GM10847 (cell line): ENCODE data around the gene ARMC6.

ENCODE experiments used
- POLR2A ChIP-seq: IDR thresholded peaks from 2 replicates; pipeline ENCODE4 v1.6.1; 2011; ENCODE audit not compliant: insufficient read length; ENCODE audit errors: extremely low read depth

The ARMC6 gene

DNA sequence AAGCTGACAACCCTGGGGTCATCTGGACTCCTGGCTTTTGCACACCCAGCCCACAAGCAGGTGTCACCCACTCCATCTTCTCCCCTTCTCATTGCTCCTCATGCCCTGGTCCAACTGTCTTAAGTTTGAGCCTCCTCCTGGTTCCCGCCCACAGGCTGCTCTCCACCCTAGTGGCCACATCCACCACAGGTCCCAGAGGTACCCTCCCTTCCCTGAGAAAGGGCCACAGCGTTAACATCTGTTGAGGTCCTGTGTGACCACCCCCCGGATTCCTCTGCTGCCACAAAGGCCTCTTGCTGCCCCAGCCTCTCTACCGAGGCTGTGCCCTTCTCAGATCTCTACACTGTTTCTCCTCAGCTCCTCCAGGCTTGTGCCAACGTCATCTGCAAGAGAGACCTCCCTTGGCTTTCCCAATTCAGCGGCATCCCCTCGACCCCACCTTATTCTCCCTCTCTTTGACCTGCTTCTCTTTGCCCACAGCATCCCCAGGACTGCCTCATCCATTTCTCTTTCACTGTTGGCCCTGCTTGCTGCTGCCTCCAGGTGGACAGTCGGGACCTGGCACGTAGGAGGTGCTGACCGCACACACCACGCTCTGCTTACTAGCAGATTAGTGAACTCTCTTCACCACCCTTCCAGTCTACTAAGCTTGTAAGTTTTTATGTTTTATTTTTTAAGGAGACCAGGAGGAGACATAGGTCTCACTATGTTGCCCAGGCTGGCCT lies 33.3 kb upstream of the ARMC6 start:
- TF ChIP-seq POLR2A = no peak

DNA sequence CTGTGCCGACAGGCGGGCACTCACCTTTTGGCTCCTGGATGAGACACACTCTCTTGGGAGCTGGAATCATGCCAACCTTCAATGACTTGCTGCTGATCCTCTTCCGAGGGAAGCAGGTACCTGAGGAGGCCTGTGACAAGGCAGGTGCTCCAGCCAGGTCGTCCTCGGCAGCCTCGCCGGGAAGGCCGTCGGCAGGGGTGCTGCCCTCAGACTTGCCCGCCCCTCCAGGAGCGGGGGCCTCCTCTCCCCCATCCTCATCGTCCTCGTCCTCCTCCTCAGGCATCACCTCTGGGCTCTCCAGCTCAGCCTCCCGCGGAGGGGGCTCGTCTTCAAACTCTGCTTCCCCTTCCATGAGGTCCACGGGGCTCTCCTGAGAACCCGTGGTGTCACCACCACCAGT lies 29.3 kb upstream of the ARMC6 start:
- no peak for TF ChIP-seq POLR2A

DNA sequence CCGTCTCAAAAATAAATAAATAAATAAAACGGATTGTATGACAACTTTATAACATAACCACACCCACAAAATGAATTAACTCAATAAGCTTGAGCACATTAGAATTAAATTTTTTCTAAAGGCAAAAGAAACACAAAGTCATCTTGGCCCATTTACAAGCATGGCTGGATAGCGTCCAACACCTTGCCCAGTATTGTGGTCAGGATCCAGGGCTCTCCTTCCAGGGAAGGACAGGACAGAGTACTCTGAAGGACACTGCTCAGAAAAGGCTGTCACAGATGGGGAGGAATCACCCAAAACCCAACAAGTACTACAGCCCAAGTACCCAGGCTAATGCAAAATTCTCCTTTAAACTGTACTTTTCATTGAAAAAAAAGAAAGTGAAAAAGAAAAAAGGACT lies 27.2 kb upstream of the ARMC6 start:
- TF ChIP-seq POLR2A = no peak

DNA sequence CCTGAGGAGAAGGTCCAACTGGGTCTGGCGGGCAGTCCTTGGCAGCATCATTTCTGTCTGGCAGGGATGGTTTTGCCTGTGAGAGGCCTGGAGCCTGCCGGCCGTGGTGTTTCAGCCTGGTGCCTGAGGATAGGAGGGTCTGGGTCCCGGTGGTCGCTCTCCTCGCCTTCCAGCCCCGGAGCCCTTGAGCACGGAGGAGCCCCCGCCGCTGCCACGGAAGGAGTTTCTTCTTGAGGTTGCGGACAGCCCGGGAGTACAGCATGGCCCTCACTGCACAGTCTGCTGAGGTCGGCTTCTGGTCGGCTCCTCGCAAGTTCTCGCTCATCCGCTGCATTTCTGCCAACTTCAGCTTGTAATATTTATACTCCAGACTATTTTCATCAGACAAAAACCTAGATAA lies 23.5 kb upstream of the ARMC6 start:
- no peak for TF ChIP-seq POLR2A

DNA sequence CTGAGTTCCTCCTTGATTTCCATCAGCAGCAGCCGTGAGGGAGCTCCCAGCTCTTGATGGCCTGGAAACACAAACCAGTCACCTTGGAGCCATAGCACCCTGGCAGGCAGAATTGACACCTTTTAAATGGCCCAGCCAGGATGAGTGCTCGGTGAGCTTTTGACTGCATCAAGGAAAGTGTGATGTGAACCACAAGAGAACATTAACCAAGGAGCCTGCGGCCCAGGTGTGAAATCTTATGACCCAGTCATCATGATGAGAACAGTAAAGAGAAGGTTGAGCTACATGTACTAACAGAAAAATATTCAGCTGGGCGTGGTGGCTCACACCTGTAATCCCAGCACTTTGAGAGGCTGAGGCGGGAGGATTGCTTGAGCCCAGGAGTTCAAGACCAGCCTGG lies 22.9 kb upstream of the ARMC6 start:
- TF ChIP-seq POLR2A = no peak

DNA sequence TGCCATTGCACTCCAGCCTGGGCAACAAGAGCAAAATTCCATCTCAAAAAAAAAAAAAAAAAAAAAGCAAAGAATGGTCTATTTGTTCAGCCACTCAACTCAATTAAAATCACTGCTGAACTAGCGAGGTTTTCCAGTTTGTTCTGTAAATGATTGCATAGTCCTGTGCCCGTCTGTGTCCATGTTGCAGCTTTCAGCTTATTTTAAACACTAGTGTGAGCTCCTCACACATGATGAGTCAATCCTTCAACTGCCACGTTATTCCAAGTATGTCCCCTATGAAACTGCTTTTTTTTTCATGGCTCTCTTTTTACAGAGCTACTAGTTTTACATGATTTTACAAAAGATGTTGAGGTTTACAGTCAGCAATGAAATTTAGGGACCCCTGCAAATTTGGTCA lies 12.3 kb upstream of the ARMC6 start:
- TF ChIP-seq POLR2A = no peak

DNA sequence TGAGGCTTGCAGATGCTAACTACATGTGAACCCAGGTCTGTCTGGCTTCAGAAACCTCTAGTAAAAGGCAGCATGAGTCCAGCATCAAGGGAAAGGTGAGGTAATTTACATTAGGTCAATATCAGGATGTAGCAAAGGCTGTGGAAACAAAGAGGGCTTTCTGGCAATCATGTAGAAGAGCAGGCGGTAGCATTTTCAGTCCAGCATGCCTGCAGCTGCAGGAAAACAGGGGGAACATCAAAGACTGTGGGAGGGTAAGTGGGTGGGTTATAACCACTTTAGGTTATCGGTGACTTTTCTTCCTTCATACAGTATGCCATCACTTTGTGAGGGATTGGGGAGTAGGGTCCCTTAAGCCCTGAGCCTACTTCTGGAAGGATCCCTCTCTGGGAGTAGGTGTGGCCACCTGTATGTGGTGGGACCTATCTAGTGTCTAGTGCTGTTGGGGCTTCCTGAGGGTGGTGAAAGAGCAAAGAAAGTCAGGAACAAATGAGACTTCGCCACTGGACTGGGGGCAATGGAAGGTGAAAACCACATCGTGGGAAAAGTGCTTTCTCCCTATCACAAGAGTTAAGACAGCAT lies 10.9 kb upstream of the ARMC6 start:
- no peak for TF ChIP-seq POLR2A

DNA sequence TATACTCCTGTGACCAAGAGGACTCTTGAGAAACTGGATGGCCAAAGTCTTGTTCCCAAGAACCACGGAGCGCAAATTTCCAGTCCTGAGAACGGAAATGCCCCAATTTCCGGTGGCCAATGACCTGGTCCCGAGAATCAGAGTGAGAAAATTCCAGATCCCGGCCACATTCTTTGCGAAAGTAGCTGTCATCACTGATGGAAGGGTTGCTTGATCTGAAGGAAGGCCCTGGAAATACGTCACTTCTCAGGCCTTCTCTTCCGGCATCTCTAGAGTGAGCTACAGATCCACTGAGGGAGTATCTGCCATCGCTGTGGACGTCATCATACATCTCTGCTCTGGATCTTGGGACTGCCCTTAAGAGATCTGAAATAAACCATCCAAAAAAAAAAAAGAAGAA lies 7.5 kb upstream of the ARMC6 start:
- TF ChIP-seq POLR2A = no peak

DNA sequence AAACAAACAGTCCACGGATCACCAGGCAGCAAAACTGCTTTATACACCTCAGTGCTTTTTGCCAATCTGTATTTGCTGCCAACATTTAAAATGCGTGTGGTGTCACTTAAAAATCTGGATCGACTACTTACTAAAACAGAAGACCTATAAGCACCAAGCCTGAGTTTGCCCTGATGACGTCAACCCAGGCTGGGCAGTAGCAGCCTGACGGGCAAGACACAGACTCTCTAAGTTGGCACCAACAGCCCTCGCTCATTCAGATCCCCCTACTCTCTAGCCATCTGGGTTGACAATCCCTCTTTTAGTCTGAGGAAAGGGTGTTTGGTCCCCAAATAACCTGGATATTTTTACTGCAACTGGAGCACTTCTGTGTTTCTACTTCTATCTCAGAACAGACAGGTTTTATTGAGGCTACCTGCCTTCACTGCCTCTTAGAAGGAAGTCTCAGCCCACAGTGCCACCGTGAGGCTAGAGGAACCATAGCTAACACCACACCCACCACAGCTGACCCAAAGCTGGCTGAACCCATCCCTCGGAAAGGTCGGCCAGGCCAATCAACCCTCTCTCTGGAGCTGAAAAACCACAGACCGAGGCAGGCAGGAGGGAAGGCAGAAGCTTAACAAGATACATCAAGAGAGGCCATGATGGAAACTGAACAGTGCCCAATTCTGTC lies 7.0 kb upstream of the ARMC6 start:
- TF ChIP-seq POLR2A = no peak

DNA sequence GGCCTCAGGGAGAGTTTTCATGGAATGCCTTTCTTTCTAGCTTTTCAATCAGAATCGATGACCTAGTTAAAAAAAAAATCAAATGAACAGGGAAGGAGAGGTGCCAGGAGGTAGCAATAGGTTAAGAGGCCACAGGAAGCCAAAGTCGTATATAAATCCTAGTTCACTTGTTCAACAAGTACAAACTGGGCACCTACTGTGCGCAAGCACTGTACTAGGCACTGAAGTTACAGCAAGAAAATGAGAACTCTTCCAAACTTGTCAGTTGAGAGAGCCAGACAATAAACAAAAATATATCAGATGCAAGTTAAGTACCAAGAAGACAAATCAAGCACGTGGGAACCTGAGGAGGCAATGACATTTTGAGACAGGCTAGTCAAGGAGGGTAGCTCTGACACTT lies 6.2 kb upstream of the ARMC6 start:
- no peak for TF ChIP-seq POLR2A

DNA sequence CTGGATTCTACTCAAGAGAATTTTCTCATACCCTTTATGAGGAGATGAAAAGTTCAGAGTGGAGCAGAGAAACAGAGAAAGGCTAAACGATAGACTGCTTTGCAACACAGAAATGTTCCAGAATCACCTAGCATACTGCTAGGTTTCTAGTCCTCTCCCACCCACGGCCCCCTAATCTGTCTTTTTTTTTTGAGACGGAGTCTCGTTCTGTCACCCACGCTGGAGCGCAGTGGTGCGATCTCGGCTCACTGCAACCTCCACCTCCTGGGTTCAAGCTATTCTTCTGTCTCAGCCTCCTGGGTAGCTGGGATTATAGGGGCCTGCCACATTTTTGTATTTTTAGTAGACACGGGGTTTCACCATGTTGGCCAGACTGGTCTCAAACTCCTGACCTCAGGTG lies 4.9 kb upstream of the ARMC6 start:
- no peak for TF ChIP-seq POLR2A

DNA sequence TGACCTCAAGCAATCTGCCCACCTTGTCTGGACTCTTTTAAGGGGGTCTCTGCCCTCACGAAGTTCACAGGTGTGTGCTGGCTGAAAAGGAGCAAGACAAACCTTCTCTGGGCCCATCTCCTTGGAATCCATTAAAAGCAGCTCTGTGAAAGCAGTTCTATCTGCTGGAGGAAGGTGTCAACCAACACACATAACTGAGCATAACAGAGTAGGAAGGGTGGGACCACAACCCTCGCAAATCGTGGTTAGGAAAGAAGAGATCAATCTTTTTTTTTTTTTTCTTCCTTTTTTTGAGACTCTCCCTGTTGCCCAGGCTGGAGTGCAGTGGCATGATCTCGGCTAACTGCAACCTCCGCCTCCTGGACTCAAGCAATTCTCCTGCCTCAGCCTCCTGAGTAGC lies 1.5 kb upstream of the ARMC6 start:
- TF ChIP-seq POLR2A = no peak

DNA sequence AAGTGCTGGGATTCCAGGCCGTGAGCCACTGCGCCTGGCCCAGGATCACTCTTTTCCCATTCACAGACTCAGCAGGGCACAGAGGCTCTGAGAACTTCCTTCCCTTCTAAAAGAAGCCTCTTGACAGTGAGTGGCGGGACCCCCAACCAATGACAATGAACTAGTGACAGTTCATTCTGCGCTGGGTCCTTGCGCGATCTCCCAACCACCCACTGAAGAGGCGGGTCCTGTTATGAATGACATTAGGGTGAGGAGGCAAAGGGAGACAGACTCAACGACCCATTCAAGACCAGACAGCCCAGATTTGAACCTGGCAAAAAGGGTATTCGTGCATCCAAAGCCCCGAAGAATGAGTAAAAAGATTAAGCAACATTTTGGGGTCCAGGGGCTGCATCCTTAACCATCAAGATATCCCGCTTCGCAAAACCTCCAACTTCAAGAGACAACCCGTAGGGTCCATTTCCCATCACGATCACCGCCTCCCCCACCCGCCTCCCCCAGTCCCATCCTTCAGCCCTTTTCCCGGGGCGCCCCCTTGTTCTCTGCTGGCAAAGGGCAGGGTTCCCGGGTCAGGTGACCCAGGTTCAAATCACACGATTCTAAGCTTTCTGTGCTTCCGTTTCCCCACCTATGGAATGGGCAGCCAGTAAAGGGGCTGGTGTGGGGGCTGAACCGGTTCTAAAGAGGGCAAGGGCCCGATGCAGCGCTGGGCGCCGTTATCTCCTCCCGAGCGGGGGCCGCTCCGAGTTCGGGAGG lies 805 bp upstream of the ARMC6 start:
- no peak for TF ChIP-seq POLR2A

DNA sequence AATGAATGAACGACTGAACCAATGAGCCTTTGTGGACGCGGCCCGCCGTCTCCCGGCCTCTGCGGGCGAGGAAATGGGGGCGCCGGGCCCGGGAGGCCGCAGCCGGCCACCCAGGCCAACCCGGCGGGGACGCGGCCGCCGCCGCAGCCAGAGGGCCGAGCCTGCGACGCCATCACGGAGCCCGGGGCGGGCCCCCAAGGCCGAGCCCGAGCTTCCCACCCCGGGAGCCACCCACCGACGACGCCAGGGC lies 302 bp upstream of the ARMC6 start:
- TF ChIP-seq POLR2A = no peak

DNA sequence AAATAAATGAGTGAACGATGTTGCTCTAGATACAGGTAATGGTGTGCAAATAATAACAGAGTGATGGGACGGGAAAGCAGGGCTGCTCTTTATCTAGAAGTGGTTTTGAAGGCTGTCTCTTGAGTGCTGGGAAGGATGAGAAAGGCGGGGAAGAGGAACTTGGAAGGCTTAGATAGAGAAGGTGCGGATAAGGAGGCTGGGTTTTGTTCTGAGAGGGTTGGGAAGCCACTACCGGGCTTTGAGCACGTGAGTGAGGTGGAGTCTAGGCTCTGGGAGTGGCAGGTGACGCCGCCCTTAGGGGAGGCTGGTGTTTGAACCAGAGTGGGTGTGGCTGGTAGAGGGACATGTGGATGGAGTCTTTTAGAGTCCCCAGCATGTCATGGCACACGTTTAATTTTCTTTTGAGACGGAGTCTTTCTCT lies 811 bp downstream of the ARMC6 start:
- no peak for TF ChIP-seq POLR2A

DNA sequence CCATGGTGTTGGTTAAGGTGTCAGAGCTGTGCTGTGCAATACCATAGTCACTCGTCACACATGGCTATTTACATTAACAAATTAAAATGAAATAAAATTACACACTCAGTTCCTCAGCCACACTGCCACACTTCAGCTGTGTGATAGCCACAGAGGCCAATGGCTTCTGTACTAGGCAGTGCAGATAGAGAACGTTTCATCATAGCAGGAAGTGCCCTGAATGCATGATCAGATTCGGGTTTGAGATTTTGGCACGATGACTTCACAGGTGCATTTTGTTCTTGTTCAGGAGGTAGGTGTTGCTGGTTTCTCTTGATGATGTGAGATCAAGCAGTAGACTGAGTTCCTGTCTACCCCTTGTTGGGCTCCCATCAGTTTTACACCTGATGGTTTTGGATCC lies 6.5 kb downstream of the ARMC6 start:
- TF ChIP-seq POLR2A = no peak
